Measurements from ENCODE around the gene PCBD1. TPM values are rescaled to one million over a fixed set of nuclear protein-coding genes. Genes with fewer than 3 reads are reported as not detected.
"Not testable (repeated sequence)": the region's sequence is repeated elsewhere in the genome, so short reads cannot be mapped to it uniquely, and the experiment has no call there.

Gene PCBD1
- 100 to 1,000 TPM; 122 to 140 (median 133) TPM for polyA plus RNA-seq (ENCODE audit: insufficient read length in 4 of 4)

- peak; percentile 52 to 62 (median 60) for DNase-seq (ENCODE audit: low read depth in 4 of 4, low spot score in 3 of 4)
These were observed at the start of gene PCBD1 for GRCh38 chr10:70887804-70888800. PCBD1 (minus strand) TSS chr10:70888565; CDS start chr10:70888533, 32 bp downstream.

- no peak for DNase-seq (ENCODE audit: low read depth in 4 of 4, low spot score in 3 of 4)
These were observed 49.3 kb upstream of the PCBD1 start for GRCh38 chr10:70937661-70938060.

GRCh38 chr10:70936111-70936510 is 47.7 kb upstream of the PCBD1 start:
- DNase-seq (ENCODE audit: low read depth in 4 of 4, low spot score in 3 of 4): no peak

GRCh38 chr10:70935631-70936030 is 47.3 kb upstream of the PCBD1 start:
- no peak for DNase-seq (ENCODE audit: low read depth in 4 of 4, low spot score in 3 of 4)

- DNase-seq (ENCODE audit: low read depth in 4 of 4, low spot score in 3 of 4): no peak
These were observed 46.8 kb upstream of the PCBD1 start for GRCh38 chr10:70935125-70935625.

GRCh38 chr10:70934701-70935100 is 46.3 kb upstream of the PCBD1 start:
- no peak for DNase-seq (ENCODE audit: low read depth in 4 of 4, low spot score in 3 of 4)

- peak in 2 of 4 donors; percentile 48 to 53 for DNase-seq (ENCODE audit: low read depth in 4 of 4, low spot score in 3 of 4)
These were observed 44.2 kb upstream of the PCBD1 start for GRCh38 chr10:70932392-70933196.

- no peak for DNase-seq (ENCODE audit: low read depth in 4 of 4, low spot score in 3 of 4)
These were observed 42.9 kb upstream of the PCBD1 start for GRCh38 chr10:70931168-70931815.

GRCh38 chr10:70930263-70931000 is 42.1 kb upstream of the PCBD1 start:
- no peak for DNase-seq (ENCODE audit: low read depth in 4 of 4, low spot score in 3 of 4)

GRCh38 chr10:70928140-70928539 is 39.8 kb upstream of the PCBD1 start:
- no peak for DNase-seq (ENCODE audit: low read depth in 4 of 4, low spot score in 3 of 4)

- peak in 2 of 4 donors; percentile 60 for DNase-seq (ENCODE audit: low read depth in 4 of 4, low spot score in 3 of 4)
These were observed 39.0 kb upstream of the PCBD1 start for GRCh38 chr10:70927189-70927943.

GRCh38 chr10:70926226-70927000 is 38.0 kb upstream of the PCBD1 start:
- no peak for DNase-seq (ENCODE audit: low read depth in 4 of 4, low spot score in 3 of 4)

- DNase-seq (ENCODE audit: low read depth in 4 of 4, low spot score in 3 of 4): peak in 1 of 4 donors; percentile 37
These were observed 37.2 kb upstream of the PCBD1 start for GRCh38 chr10:70925377-70926225.

GRCh38 chr10:70923696-70924095 is 35.3 kb upstream of the PCBD1 start:
- DNase-seq (ENCODE audit: low read depth in 4 of 4, low spot score in 3 of 4): no peak

GRCh38 chr10:70921285-70921684 is 32.9 kb upstream of the PCBD1 start:
- no peak for DNase-seq (ENCODE audit: low read depth in 4 of 4, low spot score in 3 of 4)

GRCh38 chr10:70920519-70920918 is 32.2 kb upstream of the PCBD1 start:
- no peak for DNase-seq (ENCODE audit: low read depth in 4 of 4, low spot score in 3 of 4)

- DNase-seq (ENCODE audit: low read depth in 4 of 4, low spot score in 3 of 4): not testable (repeated sequence)
These were observed 31.5 kb upstream of the PCBD1 start for GRCh38 chr10:70919906-70920305.

Data from right renal pelvis (tissue), 4 donors.